IMR-90 (cell line): Measurements from ENCODE around the gene BCAS1. TPM values are rescaled to one million over a fixed set of nuclear protein-coding genes. Genes with fewer than 3 reads are reported as not detected.

ENCODE experiments used
- ATAC-seq: fragments of 200-7000 bp; cut with Tn5 transposase; 2 replicates; pipeline ENCODE4 v1.9.1; 2020; ENCODE audit warnings: low read depth, mild to moderate bottlenecking, moderate library complexity
- BruUV-seq: library from RNA; stranded (reverse); fragments of 400-500 nt; replicated peaks from 2 replicates; lab custom pipeline; 2021; lab: Mats Ljungman, UMichigan
- CTCF ChIA-PET: fragments of 300-600 bp; formaldehyde crosslinking; extraction: SDS; loops from one replicate; lab custom pipeline; 2021; ENCODE audit warnings: antibody characterized with exemption; lab: Yijun Ruan, JAX
- POLR2A ChIA-PET: fragments of 300-600 bp; sonication (Branson Sonifier 250); formaldehyde crosslinking; loops from one replicate; lab custom pipeline; 2022; ENCODE audit warnings: antibody characterized with exemption; ENCODE audit not compliant: unreplicated experiment; lab: Charles Lee
- DNase-seq: peaks from one replicate; pipeline ENCODE4 v3.0.0; 2013
- H2AFZ ChIP-seq: replicated peaks from 2 replicates; pipeline ENCODE3; 2013; ENCODE audit warnings: low read length, mild to moderate bottlenecking; ENCODE audit not compliant: poor library complexity
- H2AK5ac ChIP-seq: 2 replicates; pipeline ENCODE4 v1.6.1; 2013; ENCODE audit warnings: low read depth, low read length, inconsistent platforms
- H2AK9ac ChIP-seq: replicated peaks from 2 replicates; pipeline ENCODE3; 2013; ENCODE audit warnings: mild to moderate bottlenecking, low read depth, low read length, moderate library complexity; ENCODE audit not compliant: poor library complexity
- H2BK120ac ChIP-seq: 2 replicates; pipeline ENCODE4 v1.6.1; 2013; ENCODE audit warnings: low read depth, low read length, inconsistent platforms
- H2BK15ac ChIP-seq: 3 replicates; pipeline ENCODE4 v1.6.1; 2013; ENCODE audit warnings: low read depth, low read length, inconsistent platforms
- H2BK20ac ChIP-seq: 2 replicates; pipeline ENCODE4 v1.6.1; 2013; ENCODE audit warnings: low read depth, mild to moderate bottlenecking, inconsistent platforms, low read length, moderate library complexity
- H2BK5ac ChIP-seq: 2 replicates; pipeline ENCODE4 v1.6.1; 2013; ENCODE audit warnings: mild to moderate bottlenecking, low read depth, low read length, inconsistent platforms; ENCODE audit not compliant: poor library complexity, severe bottlenecking
- H3K14ac ChIP-seq: replicated peaks from 2 replicates; pipeline ENCODE4 v1.6.1; 2013; ENCODE audit warnings: low read depth, low read length, inconsistent platforms
- H3K18ac ChIP-seq: 2 replicates; pipeline ENCODE4 v1.6.1; 2013; ENCODE audit warnings: low read depth, low read length, control low read depth
- H3K23ac ChIP-seq: 2 replicates; pipeline ENCODE4 v1.6.1; 2013; ENCODE audit warnings: low read depth, low read length, inconsistent platforms
- H3K27ac ChIP-seq: 2 replicates; pipeline ENCODE4 v1.5.1; 2013; ENCODE audit warnings: mild to moderate bottlenecking, control low read depth, low read length; ENCODE audit not compliant: insufficient read depth
- H3K27me3 ChIP-seq: 2 replicates; pipeline ENCODE4 v1.6.1; 2013; ENCODE audit warnings: low read length; ENCODE audit not compliant: control insufficient read depth, insufficient read depth
- H3K36me3 ChIP-seq: 2 replicates; pipeline ENCODE4 v1.6.1; 2013; ENCODE audit warnings: low read length, mixed read lengths; ENCODE audit not compliant: control insufficient read depth, insufficient read depth
- H3K4ac ChIP-seq: 2 replicates; pipeline ENCODE4 v1.6.1; 2013; ENCODE audit warnings: low read depth, low read length, inconsistent platforms
- H3K4me1 ChIP-seq: 2 replicates; pipeline ENCODE4 v1.6.1; 2013; ENCODE audit warnings: low read length, mixed read lengths; ENCODE audit not compliant: control insufficient read depth, insufficient read depth
- H3K4me2 ChIP-seq: 2 replicates; pipeline ENCODE4 v1.6.1; 2013; ENCODE audit warnings: low read depth, mild to moderate bottlenecking, control low read depth, low read length, moderate library complexity
- H3K4me3 ChIP-seq: 2 replicates; pipeline ENCODE4 v1.5.1; 2013; ENCODE audit warnings: low read depth, mild to moderate bottlenecking, control low read depth, low read length, moderate library complexity; ENCODE audit not compliant: insufficient read depth
- H3K56ac ChIP-seq: 2 replicates; pipeline ENCODE4 v1.6.1; 2013; ENCODE audit warnings: low read length, inconsistent platforms; ENCODE audit not compliant: insufficient read depth; ENCODE audit errors: extremely low read depth
- H3K79me1 ChIP-seq, 2 experiments: 2 replicates each; pipeline ENCODE4 v1.6.1; 2013; ENCODE audit warnings: low read length in 2 of 2, inconsistent platforms in 1 of 2, low read depth in 1 of 2
- H3K9ac ChIP-seq: 2 replicates; pipeline ENCODE4 v1.6.1; 2013; ENCODE audit warnings: low read depth, low read length, control low read depth
- H3K9me1 ChIP-seq: 2 replicates; pipeline ENCODE4 v1.6.1; 2013; ENCODE audit warnings: low read length, inconsistent platforms; ENCODE audit not compliant: insufficient read depth
- H3K9me3 ChIP-seq: 2 replicates; pipeline ENCODE4 v1.6.1; 2013; ENCODE audit warnings: low read length; ENCODE audit not compliant: control insufficient read depth, insufficient read depth
- H4K20me1 ChIP-seq: 2 replicates; pipeline ENCODE4 v1.6.1; 2013; ENCODE audit warnings: low read length, inconsistent platforms; ENCODE audit not compliant: insufficient read depth
- H4K5ac ChIP-seq: 2 replicates; pipeline ENCODE4 v1.6.1; 2013; ENCODE audit warnings: mild to moderate bottlenecking, low read depth, low read length, control low read depth
- H4K8ac ChIP-seq, 2 experiments: 2 replicates each; pipeline ENCODE4 v1.6.1; 2013; ENCODE audit warnings: low read depth in 2 of 2, low read length in 2 of 2, control low read depth in 1 of 2, inconsistent platforms in 1 of 2
- H4K91ac ChIP-seq: 2 replicates; pipeline ENCODE4 v1.6.1; 2013; ENCODE audit warnings: low read depth, low read length, inconsistent platforms; ENCODE audit not compliant: insufficient read depth
- CEBPB ChIP-seq: IDR thresholded peaks from 2 replicates; pipeline ENCODE4 v1.6.1; 2012; ENCODE audit warnings: low read depth, low read length, improper control_type of control experiment
- CHD1 ChIP-seq: IDR thresholded peaks from 2 replicates; pipeline ENCODE4 v1.6.1; 2012; ENCODE audit warnings: low read depth, low read length, improper control_type of control experiment
- ELK1 ChIP-seq: fragments of 150-350 bp; IDR thresholded peaks from 2 replicates; pipeline ENCODE4 v1.6.1; 2016; ENCODE audit warnings: low read depth, mild to moderate bottlenecking, low read length, moderate library complexity, borderline replicate concordance
- FOS ChIP-seq: fragments of 150-350 bp; IDR thresholded peaks from 2 replicates; pipeline ENCODE4 v1.6.1; 2016; ENCODE audit warnings: low read depth, low read length
- POLR2A ChIP-seq: IDR thresholded peaks from 2 replicates; pipeline ENCODE4 v1.6.1; 2012; ENCODE audit warnings: mild to moderate bottlenecking, low read depth, low read length
- WGBS, 2 experiments: methylation state at CpG; one replicate each; pipeline versions ENCODE4 v1.1.5 to v1.1.7; 2013; ENCODE audit warnings: missing lambda C conversion rate in 2 of 2; ENCODE audit not compliant: insufficient read length in 1 of 2; ENCODE audit errors: extremely low coverage in 2 of 2; 5-methylcytosine and 5-hydroxymethylcytosine counted together
- dilution Hi-C: fragments of 300-500 bp; cut with HindIII; formaldehyde crosslinking; loops from one replicate; pipeline ENCODE4 v1.14.3; 2018; ENCODE audit warnings: low sequenced_read_pairs; ENCODE audit not compliant: unreplicated experiment
- in situ Hi-C: fragments of 300-500 bp; cut with MboI; formaldehyde crosslinking; loops from 3 replicates; pipeline ENCODE4 v1.14.3; 2019; ENCODE audit warnings: low sequenced_read_pairs, inconsistent platforms, mixed read lengths
- intact Hi-C: fragments of 100-400 bp; cut with micrococcal nuclease; formaldehyde crosslinking; loops from 2 replicates; pipeline ENCODE4 v1.10.0; 2022
- polyA plus RNA-seq, 3 experiments: library from polyadenylated mRNA; depleted of rRNA; stranded (reverse); fragments of >200 nt; gene quantifications; 2 replicates each; pipeline ENCODE4 v1.2.3, GENCODE V29; 2012; ENCODE audit warnings: low replicate concordance in 1 of 3
- total RNA-seq: library from RNA; depleted of rRNA; stranded (reverse); fragments of >200 nt; gene quantifications from 2 replicates; pipeline ENCODE4 v1.2.3, GENCODE V29; 2012

The BCAS1 gene
- total and polyA plus RNA-seq, 2 of the 4 experiments (the other 2 are of a cell fraction), result under 0.01 TPM; not detected in 1

GRCh38 chr20:54026295-54027064, 43.9 kb downstream of the BCAS1 start:
- BruUV-seq, result no TSS peak
- 85% methylated on average over 3 of the region's 8 CpGs; no CpG with 5 or more reads in 1 of the 2 experiments for WGBS, 2 experiments

More at GRCh38 chr20:54026295-54027064, 43.9 kb downstream of the BCAS1 start:
- Histone ChIP-seq H3K9me3 (no peaks in the 10 kb centered on the region), H2AK5ac (no peak overlapping the region), H2BK120ac (no peak overlapping the region), H4K5ac (no peak overlapping the region), H3K27me3 (peaks cover 3% of the 10 kb centered on the region), H3K4me2 (no peak overlapping the region), H3K18ac (no peak overlapping the region), H3K79me1 (no peaks in the 10 kb centered on the region), H2BK5ac (no peak overlapping the region), H2AK9ac (no peak overlapping the region), H3K4me3 (no peak overlapping the region), H3K9me1 (no peaks in the 10 kb centered on the region), H4K8ac (no peak overlapping the region), H2AFZ (no peak overlapping the region), H3K9ac (no peak overlapping the region), H3K56ac (no peak overlapping the region), H4K20me1 (no peaks in the 10 kb centered on the region), H3K4me1 (no peaks in the 10 kb centered on the region), H3K27ac (no peak overlapping the region), H3K4ac (no peak overlapping the region), H3K23ac (no peak overlapping the region), H4K91ac (no peak overlapping the region), H2BK20ac (no peak overlapping the region), H2BK15ac (no peak overlapping the region), H3K14ac (no peak overlapping the region), H3K36me3 (no peaks in the 10 kb centered on the region)
- ChIA-PET CTCF (no interaction called here), POLR2A (no interaction called here)
- intact Hi-C loops, result no loop called here
- DNase-seq, result no peak
- ATAC-seq, result no peak
- dilution Hi-C loops, result no loop called here
- TF ChIP-seq ELK1 (no peak), CHD1 (no peak), CEBPB (no peak), POLR2A (no peak), FOS (no peak)
- in situ Hi-C loops, result no loop called here
